IMR-90 (cell line): ENCODE data around the gene GATA1. TPM values are rescaled to one million over a fixed set of nuclear protein-coding genes. Genes with fewer than 3 reads are reported as not detected.

Source experiments
- ATAC-seq: fragments of 200-7000 bp; cut with Tn5 transposase; 2 replicates; pipeline ENCODE4 v1.9.1; 2020; ENCODE audit warnings: low read depth, mild to moderate bottlenecking, moderate library complexity
- BruUV-seq: library from RNA; stranded (reverse); fragments of 400-500 nt; replicated peaks from 2 replicates; lab custom pipeline; 2021; lab: Mats Ljungman, UMichigan
- CTCF ChIA-PET: fragments of 300-600 bp; formaldehyde crosslinking; extraction: SDS; loops from one replicate; lab custom pipeline; 2021; ENCODE audit warnings: antibody characterized with exemption; lab: Yijun Ruan, JAX
- POLR2A ChIA-PET: fragments of 300-600 bp; sonication (Branson Sonifier 250); formaldehyde crosslinking; loops from one replicate; lab custom pipeline; 2022; ENCODE audit warnings: antibody characterized with exemption; ENCODE audit not compliant: unreplicated experiment; lab: Charles Lee
- DNase-seq: peaks from one replicate; pipeline ENCODE4 v3.0.0; 2013
- H2AFZ ChIP-seq: replicated peaks from 2 replicates; pipeline ENCODE3; 2013; ENCODE audit warnings: low read length, mild to moderate bottlenecking; ENCODE audit not compliant: poor library complexity
- H2AK5ac ChIP-seq: 2 replicates; pipeline ENCODE4 v1.6.1; 2013; ENCODE audit warnings: low read depth, low read length, inconsistent platforms
- H2AK9ac ChIP-seq: replicated peaks from 2 replicates; pipeline ENCODE3; 2013; ENCODE audit warnings: mild to moderate bottlenecking, low read depth, low read length, moderate library complexity; ENCODE audit not compliant: poor library complexity
- H2BK120ac ChIP-seq: 2 replicates; pipeline ENCODE4 v1.6.1; 2013; ENCODE audit warnings: low read depth, low read length, inconsistent platforms
- H2BK15ac ChIP-seq: 3 replicates; pipeline ENCODE4 v1.6.1; 2013; ENCODE audit warnings: low read depth, low read length, inconsistent platforms
- H2BK20ac ChIP-seq: 2 replicates; pipeline ENCODE4 v1.6.1; 2013; ENCODE audit warnings: low read depth, mild to moderate bottlenecking, inconsistent platforms, low read length, moderate library complexity
- H2BK5ac ChIP-seq: 2 replicates; pipeline ENCODE4 v1.6.1; 2013; ENCODE audit warnings: mild to moderate bottlenecking, low read depth, low read length, inconsistent platforms; ENCODE audit not compliant: poor library complexity, severe bottlenecking
- H3K14ac ChIP-seq: replicated peaks from 2 replicates; pipeline ENCODE4 v1.6.1; 2013; ENCODE audit warnings: low read depth, low read length, inconsistent platforms
- H3K18ac ChIP-seq: 2 replicates; pipeline ENCODE4 v1.6.1; 2013; ENCODE audit warnings: low read depth, low read length, control low read depth
- H3K23ac ChIP-seq: 2 replicates; pipeline ENCODE4 v1.6.1; 2013; ENCODE audit warnings: low read depth, low read length, inconsistent platforms
- H3K27ac ChIP-seq: 2 replicates; pipeline ENCODE4 v1.5.1; 2013; ENCODE audit warnings: mild to moderate bottlenecking, control low read depth, low read length; ENCODE audit not compliant: insufficient read depth
- H3K27me3 ChIP-seq: 2 replicates; pipeline ENCODE4 v1.6.1; 2013; ENCODE audit warnings: low read length; ENCODE audit not compliant: control insufficient read depth, insufficient read depth
- H3K36me3 ChIP-seq: 2 replicates; pipeline ENCODE4 v1.6.1; 2013; ENCODE audit warnings: low read length, mixed read lengths; ENCODE audit not compliant: control insufficient read depth, insufficient read depth
- H3K4ac ChIP-seq: 2 replicates; pipeline ENCODE4 v1.6.1; 2013; ENCODE audit warnings: low read depth, low read length, inconsistent platforms
- H3K4me1 ChIP-seq: 2 replicates; pipeline ENCODE4 v1.6.1; 2013; ENCODE audit warnings: low read length, mixed read lengths; ENCODE audit not compliant: control insufficient read depth, insufficient read depth
- H3K4me2 ChIP-seq: 2 replicates; pipeline ENCODE4 v1.6.1; 2013; ENCODE audit warnings: low read depth, mild to moderate bottlenecking, control low read depth, low read length, moderate library complexity
- H3K4me3 ChIP-seq: 2 replicates; pipeline ENCODE4 v1.5.1; 2013; ENCODE audit warnings: low read depth, mild to moderate bottlenecking, control low read depth, low read length, moderate library complexity; ENCODE audit not compliant: insufficient read depth
- H3K56ac ChIP-seq: 2 replicates; pipeline ENCODE4 v1.6.1; 2013; ENCODE audit warnings: low read length, inconsistent platforms; ENCODE audit not compliant: insufficient read depth; ENCODE audit errors: extremely low read depth
- H3K79me1 ChIP-seq, 2 experiments: 2 replicates each; pipeline ENCODE4 v1.6.1; 2013; ENCODE audit warnings: low read length in 2 of 2, inconsistent platforms in 1 of 2, low read depth in 1 of 2
- H3K9ac ChIP-seq: 2 replicates; pipeline ENCODE4 v1.6.1; 2013; ENCODE audit warnings: low read depth, low read length, control low read depth
- H3K9me1 ChIP-seq: 2 replicates; pipeline ENCODE4 v1.6.1; 2013; ENCODE audit warnings: low read length, inconsistent platforms; ENCODE audit not compliant: insufficient read depth
- H3K9me3 ChIP-seq: 2 replicates; pipeline ENCODE4 v1.6.1; 2013; ENCODE audit warnings: low read length; ENCODE audit not compliant: control insufficient read depth, insufficient read depth
- H4K20me1 ChIP-seq: 2 replicates; pipeline ENCODE4 v1.6.1; 2013; ENCODE audit warnings: low read length, inconsistent platforms; ENCODE audit not compliant: insufficient read depth
- H4K5ac ChIP-seq: 2 replicates; pipeline ENCODE4 v1.6.1; 2013; ENCODE audit warnings: mild to moderate bottlenecking, low read depth, low read length, control low read depth
- H4K8ac ChIP-seq, 2 experiments: 2 replicates each; pipeline ENCODE4 v1.6.1; 2013; ENCODE audit warnings: low read depth in 2 of 2, low read length in 2 of 2, control low read depth in 1 of 2, inconsistent platforms in 1 of 2
- H4K91ac ChIP-seq: 2 replicates; pipeline ENCODE4 v1.6.1; 2013; ENCODE audit warnings: low read depth, low read length, inconsistent platforms; ENCODE audit not compliant: insufficient read depth
- BHLHE40 ChIP-seq: fragments of 150-350 bp; IDR thresholded peaks from 2 replicates; pipeline ENCODE4 v1.6.1; 2016; ENCODE audit warnings: mild to moderate bottlenecking, low read depth, low read length
- CHD1 ChIP-seq: IDR thresholded peaks from 2 replicates; pipeline ENCODE4 v1.6.1; 2012; ENCODE audit warnings: low read depth, low read length, improper control_type of control experiment
- MXI1 ChIP-seq: IDR thresholded peaks from 2 replicates; pipeline ENCODE4 v1.6.1; 2012; ENCODE audit warnings: low read depth, mild to moderate bottlenecking, low read length, moderate library complexity, borderline replicate concordance
- RAD21 ChIP-seq: IDR thresholded peaks from 2 replicates; pipeline ENCODE4 v1.6.1; 2012; ENCODE audit warnings: low read length, improper control_type of control experiment
- RCOR1 ChIP-seq: IDR thresholded peaks from 2 replicates; pipeline ENCODE4 v1.6.1; 2012; ENCODE audit warnings: mild to moderate bottlenecking, low read length, improper control_type of control experiment; ENCODE audit not compliant: insufficient replicate concordance
- RFX5 ChIP-seq: IDR thresholded peaks from 2 replicates; pipeline ENCODE4 v1.8.0; 2012; ENCODE audit warnings: low read depth, mild to moderate bottlenecking, low read length, moderate library complexity
- WGBS, 2 experiments: methylation state at CpG; one replicate each; pipeline versions ENCODE4 v1.1.5 to v1.1.7; 2013; ENCODE audit warnings: missing lambda C conversion rate in 2 of 2; ENCODE audit not compliant: insufficient read length in 1 of 2; ENCODE audit errors: extremely low coverage in 2 of 2; 5-methylcytosine and 5-hydroxymethylcytosine counted together
- dilution Hi-C: fragments of 300-500 bp; cut with HindIII; formaldehyde crosslinking; loops from one replicate; pipeline ENCODE4 v1.14.3; 2018; ENCODE audit warnings: low sequenced_read_pairs; ENCODE audit not compliant: unreplicated experiment
- in situ Hi-C: fragments of 300-500 bp; cut with MboI; formaldehyde crosslinking; loops from 3 replicates; pipeline ENCODE4 v1.14.3; 2019; ENCODE audit warnings: low sequenced_read_pairs, inconsistent platforms, mixed read lengths
- intact Hi-C: fragments of 100-400 bp; cut with micrococcal nuclease; formaldehyde crosslinking; loops from 2 replicates; pipeline ENCODE4 v1.10.0; 2022
- microRNA-seq, 2 experiments: library from miRNA; stranded (forward) in 1 of 2; unstranded in 1 of 2; fragments of 10-50 nt in 1 of 2; fragments of <30 nt in 1 of 2; gene quantifications in 1 of 2; microRNA quantifications in 1 of 2; one replicate each; pipeline versions ENCODE3 to v1.1.0; 2013 to 2020; ENCODE audit not compliant: insufficient read depth in 1 of 2, insufficient read length in 1 of 2, unreplicated experiment in 1 of 2
- polyA plus RNA-seq, 3 experiments: library from polyadenylated mRNA; depleted of rRNA; stranded (reverse); fragments of >200 nt; gene quantifications; 2 replicates each; pipeline ENCODE4 v1.2.3, GENCODE V29; 2012; ENCODE audit warnings: low replicate concordance in 1 of 3
- small RNA-seq, 5 experiments: library from RNA; depleted of rRNA; stranded (forward); fragments of <200 nt; gene quantifications; one replicate each; pipeline ENCODE3, GENCODE V24; 2012
- total RNA-seq: library from RNA; depleted of rRNA; stranded (reverse); fragments of >200 nt; gene quantifications from 2 replicates; pipeline ENCODE4 v1.2.3, GENCODE V29; 2012; rRNA removed
- TF ChIP-seq, protein P1 (sequence below): conservative IDR thresholded peaks from 2 replicates; pipeline ENCODE4 v1.5.1; 2012; ENCODE audit warnings: mild to moderate bottlenecking, low read depth, low read length, improper control_type of control experiment

GATA1 gene
- total and polyA plus RNA-seq, 2 of the 4 experiments (the other 2 are of a cell fraction), result not detected

DNA sequence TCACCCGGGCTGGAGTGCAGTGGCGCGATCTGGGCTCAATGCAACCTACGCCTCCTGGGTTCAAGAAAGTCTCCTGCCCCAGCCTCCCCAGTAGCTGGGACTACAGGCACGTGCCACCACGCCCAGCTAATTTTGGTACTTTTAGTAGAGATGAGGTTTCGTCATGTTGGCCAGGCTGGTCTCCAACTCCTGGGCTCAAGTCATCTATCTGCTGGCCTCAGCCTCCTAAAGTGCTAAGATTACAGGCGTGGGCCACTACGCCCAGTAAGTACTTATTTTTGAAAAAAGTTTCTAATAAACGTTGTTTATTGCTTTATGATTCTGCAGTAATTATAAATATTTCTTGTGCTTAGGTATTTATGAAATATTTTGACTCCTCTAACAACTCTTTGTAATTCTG lies 53.3 kb downstream of the GATA1 start:
- H2AK9ac ChIP-seq, result no peak overlapping the region
- dilution Hi-C loops, result no loop called here
- ATAC-seq, result no peak
- no peak overlapping the region for H3K56ac ChIP-seq
- intact Hi-C loops, result no loop called here
- CTCF ChIA-PET, result no interaction called here
- no peak overlapping the region for H3K9ac ChIP-seq
- H3K27ac ChIP-seq, result no peak overlapping the region
- DNase-seq, result no peak
- POLR2A ChIA-PET, result no interaction called here
- no peaks in the 10 kb centered on the region for H3K79me1 ChIP-seq
- H3K4ac ChIP-seq, result no peak overlapping the region
- no peak overlapping the region for H4K91ac ChIP-seq
- no peak overlapping the region for H2BK120ac ChIP-seq
- H3K9me3 ChIP-seq, result no peaks in the 10 kb centered on the region; the same call in 1 of the 2 replicates
- no TSS peak for BruUV-seq
- H4K5ac ChIP-seq, result no peak overlapping the region
- no peaks in the 10 kb centered on the region for H3K36me3 ChIP-seq
- no peak overlapping the region for H3K4me2 ChIP-seq
- in situ Hi-C loops, result no loop called here
- H2BK5ac ChIP-seq, result no peak overlapping the region
- no peak overlapping the region for H3K14ac ChIP-seq
- no peak overlapping the region for H3K18ac ChIP-seq
- no peak overlapping the region for H4K8ac ChIP-seq
- H3K4me1 ChIP-seq, result no peaks in the 10 kb centered on the region
- no CpG with 5 or more reads among the region's 10 CpGs for WGBS, 2 experiments
- no peak overlapping the region for H2BK15ac ChIP-seq
- H2AFZ ChIP-seq, result no peak overlapping the region
- H3K9me1 ChIP-seq, result no peaks in the 10 kb centered on the region
- H2BK20ac ChIP-seq, result no peak overlapping the region
- no peak overlapping the region for H3K23ac ChIP-seq
- no peak overlapping the region for H2AK5ac ChIP-seq
- peaks cover 11% of the 10 kb centered on the region for H3K27me3 ChIP-seq
- TF ChIP-seq MXI1 (no peak), CHD1 (no peak), RFX5 (no peak), BHLHE40 (no peak), RAD21 (no peak), RCOR1 (no peak)
- TF ChIP-seq, protein P1, sequence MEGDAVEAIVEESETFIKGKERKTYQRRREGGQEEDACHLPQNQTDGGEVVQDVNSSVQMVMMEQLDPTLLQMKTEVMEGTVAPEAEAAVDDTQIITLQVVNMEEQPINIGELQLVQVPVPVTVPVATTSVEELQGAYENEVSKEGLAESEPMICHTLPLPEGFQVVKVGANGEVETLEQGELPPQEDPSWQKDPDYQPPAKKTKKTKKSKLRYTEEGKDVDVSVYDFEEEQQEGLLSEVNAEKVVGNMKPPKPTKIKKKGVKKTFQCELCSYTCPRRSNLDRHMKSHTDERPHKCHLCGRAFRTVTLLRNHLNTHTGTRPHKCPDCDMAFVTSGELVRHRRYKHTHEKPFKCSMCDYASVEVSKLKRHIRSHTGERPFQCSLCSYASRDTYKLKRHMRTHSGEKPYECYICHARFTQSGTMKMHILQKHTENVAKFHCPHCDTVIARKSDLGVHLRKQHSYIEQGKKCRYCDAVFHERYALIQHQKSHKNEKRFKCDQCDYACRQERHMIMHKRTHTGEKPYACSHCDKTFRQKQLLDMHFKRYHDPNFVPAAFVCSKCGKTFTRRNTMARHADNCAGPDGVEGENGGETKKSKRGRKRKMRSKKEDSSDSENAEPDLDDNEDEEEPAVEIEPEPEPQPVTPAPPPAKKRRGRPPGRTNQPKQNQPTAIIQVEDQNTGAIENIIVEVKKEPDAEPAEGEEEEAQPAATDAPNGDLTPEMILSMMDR, result no peak
- H3K4me3 ChIP-seq, result no peak overlapping the region
- H4K20me1 ChIP-seq, result no peaks in the 10 kb centered on the region

Small RNAs within 50 kb of the gene (microRNA-seq; reads per million reads assigned to microRNA genes)
- gene RNU6-29P (ENCODE audit: insufficient read depth, insufficient read length), result not detected

Small RNAs within 50 kb of the gene (small RNA-seq; reads per million reads assigned to genes)
- 0 reads per million in 5 experiments for gene RNU6-29P

Other genes starting within 250 kb of the GATA1 start
- 8.3 and 11.3 TPM in 2 replicates for gene TBC1D25, start 246.9 kb upstream of the GATA1 start, total RNA-seq
- 15.9 and 18.2 TPM in 2 replicates for gene TBC1D25, start 246.9 kb upstream of the GATA1 start, polyA plus RNA-seq (2012; rRNA removed)
- gene RBM3, start 212.1 kb upstream of the GATA1 start, total RNA-seq, result 341 and 386 TPM in 2 replicates
- gene RBM3, start 212.1 kb upstream of the GATA1 start, polyA plus RNA-seq (2012; rRNA removed), result 217 and 243 TPM in 2 replicates
- gene WDR13, start 189.1 kb upstream of the GATA1 start, total RNA-seq, result 60.8 and 62.7 TPM in 2 replicates
- gene WDR13, start 189.1 kb upstream of the GATA1 start, polyA plus RNA-seq (2012; rRNA removed), result 151 and 153 TPM in 2 replicates
- not detected in 2 replicates for gene WAS, start 102.8 kb upstream of the GATA1 start, total RNA-seq
- gene WAS, start 102.8 kb upstream of the GATA1 start, polyA plus RNA-seq (2012; rRNA removed), result 0.09 and 0.14 TPM in 2 replicates
- gene SUV39H1, start 89.9 kb upstream of the GATA1 start, total RNA-seq, result 6.6 and 7.2 TPM in 2 replicates
- gene SUV39H1, start 89.9 kb upstream of the GATA1 start, polyA plus RNA-seq (2012; rRNA removed), result 8.6 and 9.9 TPM in 2 replicates
- not detected in 2 replicates for gene GLOD5, start 24.8 kb upstream of the GATA1 start, total RNA-seq
- gene GLOD5, start 24.8 kb upstream of the GATA1 start, polyA plus RNA-seq (2012; rRNA removed), result not detected in 2 replicates
- gene HDAC6, start 15.5 kb downstream of the GATA1 start, total RNA-seq, result 14.7 and 16.8 TPM in 2 replicates
- gene HDAC6, start 15.5 kb downstream of the GATA1 start, polyA plus RNA-seq (2012; rRNA removed), result 26.3 and 27.7 TPM in 2 replicates
- not detected in 2 replicates for gene ERAS, start 39.9 kb downstream of the GATA1 start, total RNA-seq
- not detected in 2 replicates for gene ERAS, start 39.9 kb downstream of the GATA1 start, polyA plus RNA-seq (2012; rRNA removed)
- gene PCSK1N, start 49.0 kb downstream of the GATA1 start, total RNA-seq, result not detected in 2 replicates
- gene PCSK1N, start 49.0 kb downstream of the GATA1 start, polyA plus RNA-seq (2012; rRNA removed), result 0.12 and 0.24 TPM in 2 replicates
- 25.6 and 28.7 TPM in 2 replicates for gene TIMM17B, start 111.2 kb downstream of the GATA1 start, total RNA-seq
- gene TIMM17B, start 111.2 kb downstream of the GATA1 start, polyA plus RNA-seq (2012; rRNA removed), result 73.6 and 91.2 TPM in 2 replicates
- 120 and 124 TPM in 2 replicates for gene PQBP1, start 111.3 kb downstream of the GATA1 start, total RNA-seq
- gene PQBP1, start 111.3 kb downstream of the GATA1 start, polyA plus RNA-seq (2012; rRNA removed), result 96.4 and 105 TPM in 2 replicates
- gene SLC35A2, start 125.1 kb downstream of the GATA1 start, total RNA-seq, result 10.8 and 12.5 TPM in 2 replicates
- gene SLC35A2, start 125.1 kb downstream of the GATA1 start, polyA plus RNA-seq (2012; rRNA removed), result 48.3 and 53.0 TPM in 2 replicates
- gene PIM2, start 132.4 kb downstream of the GATA1 start, total RNA-seq, result 6.9 and 7.3 TPM in 2 replicates
- gene PIM2, start 132.4 kb downstream of the GATA1 start, polyA plus RNA-seq (2012; rRNA removed), result 8.1 and 9.4 TPM in 2 replicates
- 30.6 and 31.7 TPM in 2 replicates for gene OTUD5, start 171.0 kb downstream of the GATA1 start, total RNA-seq
- gene OTUD5, start 171.0 kb downstream of the GATA1 start, polyA plus RNA-seq (2012; rRNA removed), result 48.3 and 50.4 TPM in 2 replicates
- gene KCND1, start 185.3 kb downstream of the GATA1 start, total RNA-seq, result 0.28 and 0.36 TPM in 2 replicates
- 1.8 and 1.9 TPM in 2 replicates for gene KCND1, start 185.3 kb downstream of the GATA1 start, polyA plus RNA-seq (2012; rRNA removed)
- 17.9 and 20.8 TPM in 2 replicates for gene GRIPAP1, start 215.7 kb downstream of the GATA1 start, total RNA-seq
- gene GRIPAP1, start 215.7 kb downstream of the GATA1 start, polyA plus RNA-seq (2012; rRNA removed), result 21.4 and 25.0 TPM in 2 replicates